Measurements from ENCODE around the gene ARFGEF2.
"Not testable (repeated sequence)": the region's sequence is repeated elsewhere in the genome, so short reads cannot be mapped to it uniquely, and the experiment has no call there.

Gene ARFGEF2

DNA sequence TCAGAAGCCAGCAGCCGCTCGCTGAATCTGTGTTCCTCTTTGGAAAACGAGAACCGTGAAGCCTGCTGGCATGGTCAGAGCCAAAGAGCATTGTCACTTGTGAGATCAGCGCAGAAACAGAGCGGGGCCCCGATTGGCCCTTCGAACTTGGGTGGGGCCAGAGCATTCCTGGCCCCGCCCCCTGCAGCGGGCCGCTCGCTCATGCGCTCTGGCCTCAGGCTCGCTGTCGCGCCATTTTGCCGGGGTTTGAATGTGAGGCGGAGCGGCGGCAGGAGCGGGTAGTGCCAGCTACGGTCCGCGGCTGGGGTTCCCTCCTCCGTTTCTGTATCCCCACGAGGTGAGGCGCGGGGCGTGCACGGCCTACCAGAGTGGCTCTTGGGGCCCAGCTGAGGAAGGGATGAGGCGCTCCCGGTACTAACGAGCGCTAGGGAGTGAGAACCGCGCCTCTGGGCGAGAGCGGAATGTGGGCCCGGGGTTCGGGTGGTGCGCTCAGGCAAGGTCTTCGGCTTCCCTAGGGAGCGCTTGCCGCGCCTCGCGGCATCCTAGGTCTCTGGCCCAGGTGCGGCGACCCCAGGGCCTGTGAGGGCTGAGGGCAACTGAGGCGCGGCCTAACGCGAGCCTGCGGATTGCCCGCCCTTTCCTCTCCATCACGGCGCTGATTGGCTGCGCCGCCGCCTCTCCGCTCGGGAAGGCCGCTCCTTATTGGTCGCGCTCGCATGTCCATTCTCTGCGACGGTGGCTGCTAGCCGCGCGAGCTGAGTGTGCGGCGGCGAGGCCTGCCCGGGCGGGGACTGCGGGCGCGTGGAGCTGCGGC, 124.8 kb downstream of the ARFGEF2 start, which contains the start of gene CSE1L:
Gene CSE1L (plus strand): TSS at position 226 of the 814 bp plus-strand sequence. CDS start 12,152 bp downstream, outside the sequence.
- peak; percentile 93 for DNase-seq (ENCODE audit: low read depth)
- H3K4me3 ChIP-seq (ENCODE audit: low read length), result peak within 1 kb of the TSS; percentile 99
- TF ChIP-seq, protein P1, sequence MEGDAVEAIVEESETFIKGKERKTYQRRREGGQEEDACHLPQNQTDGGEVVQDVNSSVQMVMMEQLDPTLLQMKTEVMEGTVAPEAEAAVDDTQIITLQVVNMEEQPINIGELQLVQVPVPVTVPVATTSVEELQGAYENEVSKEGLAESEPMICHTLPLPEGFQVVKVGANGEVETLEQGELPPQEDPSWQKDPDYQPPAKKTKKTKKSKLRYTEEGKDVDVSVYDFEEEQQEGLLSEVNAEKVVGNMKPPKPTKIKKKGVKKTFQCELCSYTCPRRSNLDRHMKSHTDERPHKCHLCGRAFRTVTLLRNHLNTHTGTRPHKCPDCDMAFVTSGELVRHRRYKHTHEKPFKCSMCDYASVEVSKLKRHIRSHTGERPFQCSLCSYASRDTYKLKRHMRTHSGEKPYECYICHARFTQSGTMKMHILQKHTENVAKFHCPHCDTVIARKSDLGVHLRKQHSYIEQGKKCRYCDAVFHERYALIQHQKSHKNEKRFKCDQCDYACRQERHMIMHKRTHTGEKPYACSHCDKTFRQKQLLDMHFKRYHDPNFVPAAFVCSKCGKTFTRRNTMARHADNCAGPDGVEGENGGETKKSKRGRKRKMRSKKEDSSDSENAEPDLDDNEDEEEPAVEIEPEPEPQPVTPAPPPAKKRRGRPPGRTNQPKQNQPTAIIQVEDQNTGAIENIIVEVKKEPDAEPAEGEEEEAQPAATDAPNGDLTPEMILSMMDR (conservative IDR thresholded peaks at IDR 0.05; ENCODE audit: low read length), result no peak

DNA sequence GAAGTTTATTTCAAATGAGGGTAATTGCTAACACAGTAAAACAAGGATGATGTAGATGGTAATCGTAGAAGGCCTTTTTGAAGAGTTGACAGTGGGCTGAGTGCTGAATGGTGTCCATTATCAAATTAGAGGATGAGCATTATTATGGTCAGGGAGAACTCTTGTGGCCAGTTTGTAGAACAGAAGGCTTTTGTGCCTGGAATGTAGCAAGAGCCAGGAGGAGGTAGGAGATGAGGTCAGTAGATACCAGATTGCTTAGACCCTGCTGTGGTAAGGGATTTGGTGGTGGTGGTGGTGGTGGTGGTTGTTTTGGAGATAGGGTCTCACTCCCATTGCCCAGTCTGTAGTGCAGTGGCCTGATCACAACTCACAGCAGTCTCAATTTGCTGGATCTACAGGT, 130.8 kb downstream of the ARFGEF2 start:
- TF ChIP-seq, protein P1 (conservative IDR thresholded peaks at IDR 0.05; ENCODE audit: low read length), result no peak; the same call in 1 of the 2 replicates
- DNase-seq (ENCODE audit: low read depth), result peak; percentile 17
- no peak overlapping the region for H3K4me3 ChIP-seq (ENCODE audit: low read length)

DNA sequence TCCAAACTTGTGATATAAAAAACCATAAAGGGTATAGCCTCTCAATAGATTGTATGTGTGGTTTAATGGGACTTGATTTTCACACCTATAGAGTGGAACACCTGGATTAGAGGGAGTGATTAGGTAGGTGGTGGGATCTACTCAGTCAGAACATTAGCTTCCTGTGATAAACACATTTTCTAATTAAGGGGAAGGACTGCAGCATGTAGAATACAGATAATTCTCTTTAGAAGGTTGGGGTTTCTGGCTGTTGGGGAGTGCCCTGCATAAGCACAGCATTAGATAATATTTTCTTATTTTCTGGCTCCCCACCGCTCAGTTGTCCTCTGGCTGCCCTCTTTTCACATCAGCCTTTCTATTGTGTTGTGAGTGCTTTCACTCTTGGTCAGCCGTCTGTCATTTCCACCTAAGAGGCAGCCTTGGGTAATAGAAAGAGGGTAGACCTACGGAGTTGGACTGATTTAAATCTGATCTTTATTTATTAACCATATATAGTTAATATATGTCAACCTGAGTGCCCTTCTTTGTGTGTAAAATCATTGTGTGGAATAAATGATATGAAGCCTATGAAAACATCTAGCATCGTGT, 132.6 kb downstream of the ARFGEF2 start:
- TF ChIP-seq, protein P1 (conservative IDR thresholded peaks at IDR 0.05; ENCODE audit: low read length), result no peak
- H3K4me3 ChIP-seq (ENCODE audit: low read length), result no peak overlapping the region
- no peak for DNase-seq (ENCODE audit: low read depth)

DNA sequence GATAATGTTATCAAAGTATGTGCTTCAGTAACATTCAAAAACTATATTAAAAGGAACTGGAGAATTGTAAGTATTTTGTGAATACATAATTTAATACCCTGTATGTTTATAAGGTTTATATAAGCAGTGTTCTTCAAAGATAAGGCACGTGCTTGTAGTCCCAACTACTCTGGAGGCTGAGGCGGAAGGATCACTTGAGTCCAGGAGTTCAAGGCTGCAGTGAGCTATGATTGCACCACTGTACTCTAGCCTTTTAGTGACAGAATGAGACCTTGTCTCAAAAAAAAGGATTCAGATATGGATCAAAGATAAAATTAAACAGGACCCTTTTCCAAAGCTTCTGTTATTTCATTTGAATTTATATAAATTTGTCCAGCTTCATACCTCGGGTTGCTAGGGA, 141.8 kb downstream of the ARFGEF2 start:
- DNase-seq (ENCODE audit: low read depth), result no peak
- TF ChIP-seq, protein P1 (conservative IDR thresholded peaks at IDR 0.05; ENCODE audit: low read length), result no peak
- H3K4me3 ChIP-seq (ENCODE audit: low read length), result no peak overlapping the region

DNA sequence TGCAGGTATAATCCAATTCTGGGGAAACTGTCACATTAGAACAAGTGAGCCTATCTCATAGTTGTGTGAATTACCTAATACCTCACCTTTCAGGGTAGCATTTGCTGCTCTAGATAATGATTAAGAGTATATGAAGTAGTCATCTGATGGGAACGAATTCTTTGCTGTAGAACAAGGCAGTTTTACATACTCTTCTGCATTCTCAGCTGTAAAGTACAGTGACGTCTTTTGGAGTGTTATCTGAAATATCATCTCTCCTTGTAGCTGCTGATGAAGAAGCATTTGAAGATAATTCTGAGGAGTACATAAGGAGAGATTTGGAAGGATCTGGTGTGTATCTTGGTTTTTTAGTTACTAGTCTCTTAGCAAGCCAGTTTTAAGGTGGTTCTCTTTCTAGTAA, 153.0 kb downstream of the ARFGEF2 start:
- no peak overlapping the region for H3K4me3 ChIP-seq (ENCODE audit: low read length)
- TF ChIP-seq, protein P1 (conservative IDR thresholded peaks at IDR 0.05; ENCODE audit: low read length), result no peak
- no peak for DNase-seq (ENCODE audit: low read depth)

DNA sequence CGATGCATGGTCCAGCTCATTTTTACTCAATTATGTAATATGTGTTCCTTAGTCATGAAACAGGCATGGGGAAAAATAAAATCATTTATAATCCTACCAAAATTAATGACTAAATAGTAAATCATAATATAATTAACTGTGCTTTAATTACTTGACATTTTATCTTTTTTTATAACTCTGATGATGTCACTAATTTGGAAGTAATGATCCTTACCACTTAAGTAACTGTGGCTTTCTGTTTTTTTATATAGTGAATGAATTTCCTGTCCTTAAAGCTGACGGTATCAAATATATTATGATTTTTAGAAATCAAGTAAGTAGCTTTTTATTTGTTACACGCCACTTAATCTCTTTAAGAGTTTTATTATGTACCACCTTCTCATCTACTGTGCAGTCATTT, 156.8 kb downstream of the ARFGEF2 start:
- H3K4me3 ChIP-seq (ENCODE audit: low read length), result no peak overlapping the region
- TF ChIP-seq, protein P1 (conservative IDR thresholded peaks at IDR 0.05; ENCODE audit: low read length), result no peak
- no peak for DNase-seq (ENCODE audit: low read depth)

DNA sequence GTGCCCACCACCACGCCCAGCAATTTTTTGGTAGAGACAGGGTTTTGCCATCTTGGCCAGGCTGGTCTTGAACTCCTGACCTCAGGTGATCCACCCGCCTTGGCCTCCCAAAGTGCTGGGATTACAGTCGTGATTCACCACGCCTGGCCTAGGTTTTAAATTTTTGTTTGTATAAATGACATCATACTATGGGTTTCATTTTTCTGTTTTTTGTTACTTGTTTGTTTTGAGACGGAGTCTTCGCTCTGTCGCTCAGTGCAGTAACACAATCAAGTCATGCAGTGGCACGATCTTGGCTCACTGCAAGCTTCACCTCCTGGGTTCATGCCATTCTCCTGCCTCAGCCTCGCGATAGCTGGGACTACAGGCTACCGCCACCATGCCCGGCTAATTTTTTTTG, 160.8 kb downstream of the ARFGEF2 start:
- not testable (repeated sequence) for DNase-seq (ENCODE audit: low read depth); H3K4me3 ChIP-seq (ENCODE audit: low read length)
